Spinal cord (tissue), 10 donors: ENCODE results near the gene GALR2. TPM values are rescaled to one million over a fixed set of nuclear protein-coding genes. Genes with fewer than 3 reads are reported as not detected.
A peak's percentile ranks its signal among the peaks of the same experiment; 100 is the strongest.

ENCODE experiments used
- DNase-seq, 6 donors: peaks; one replicate each; pipeline versions ENCODE4 v3.0.0 to v3.0.0-alpha.2; 2013 to 2015; ENCODE audit warnings: low spot score in 6 of 6, low read depth in 4 of 6
- H3K27ac ChIP-seq: one replicate; pipeline ENCODE4 v1.5.1; 2013; ENCODE audit warnings: low read depth, low read length, control low read depth
- H3K27me3 ChIP-seq: one replicate; pipeline ENCODE4 v1.6.1; 2013; ENCODE audit warnings: low read length; ENCODE audit not compliant: control insufficient read depth, insufficient read depth
- H3K36me3 ChIP-seq: one replicate; pipeline ENCODE4 v1.6.1; 2013; ENCODE audit warnings: low read length; ENCODE audit not compliant: control insufficient read depth, insufficient read depth
- H3K4me1 ChIP-seq: one replicate; pipeline ENCODE4 v1.6.1; 2013; ENCODE audit warnings: low read length; ENCODE audit not compliant: control insufficient read depth, insufficient read depth
- H3K4me3 ChIP-seq: one replicate; pipeline ENCODE4 v1.5.1; 2013; ENCODE audit warnings: low read depth, low read length, control low read depth
- H3K9me3 ChIP-seq: one replicate; pipeline ENCODE4 v1.6.1; 2013; ENCODE audit warnings: low read length; ENCODE audit not compliant: control insufficient read depth, insufficient read depth
- whole genome bisulfite sequencing: methylation state at CpG from one replicate; pipeline ENCODE4 v1.1.5; 2013; ENCODE audit warnings: missing lambda C conversion rate; ENCODE audit not compliant: insufficient coverage; 5-methylcytosine and 5-hydroxymethylcytosine counted together
- polyA plus RNA-seq, 2 donors: library from polyadenylated mRNA; unstranded; fragments of 120-200 nt; gene quantifications; one replicate each; pipeline ENCODE4 v1.2.1, GENCODE V29; 2013; ENCODE audit not compliant: insufficient read length in 2 of 2
- total RNA-seq, 2 donors: library from RNA; depleted of rRNA in 1 of 2; stranded (reverse); fragments of 120-200 nt in 1 of 2; fragments of >200 nt in 1 of 2; gene quantifications; one replicate each; pipeline versions ENCODE4 v1.2.3 to v1.2.4, GENCODE V29; 2013 to 2014
- donor health status: healthy.

GALR2 gene
- total and polyA plus RNA-seq, 4 donors = 0.47 to 0.74 TPM; not detected in 2

DNA sequence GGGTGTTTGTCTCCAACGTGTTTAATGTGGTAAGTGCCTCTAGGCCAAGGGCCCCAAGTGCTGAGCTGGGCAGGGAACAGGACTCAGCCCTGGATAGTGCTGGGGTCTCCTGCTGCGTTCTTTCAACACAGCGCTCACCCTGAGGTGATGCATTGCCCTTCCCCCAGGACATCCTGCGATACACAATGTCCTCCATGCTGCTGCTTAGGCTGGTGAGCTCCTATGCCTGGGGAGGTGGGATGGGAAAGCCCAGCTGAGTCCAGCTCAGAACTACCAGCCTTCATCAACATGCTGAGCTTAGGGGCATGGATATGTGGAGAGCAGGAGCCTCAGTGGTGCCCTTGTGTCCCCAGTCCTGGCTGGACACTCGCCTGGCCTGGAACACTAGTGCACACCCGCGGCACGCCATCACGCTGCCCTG is 5.0 kb downstream of the GALR2 start:
- Histone ChIP-seq H3K4me3 (no peak overlapping the region), H3K36me3 (peaks cover 34% of the 10 kb centered on the region), H3K9me3 (no peaks in the 10 kb centered on the region), H3K27me3 (peaks cover 54% of the 10 kb centered on the region), H3K27ac (no peak overlapping the region), H3K4me1 (peaks cover 61% of the 10 kb centered on the region)
- DNase-seq = peak in 1 of 6 donors; percentile 19
- 44% methylated on average over 8 of the region's 9 CpGs for WGBS

DNA sequence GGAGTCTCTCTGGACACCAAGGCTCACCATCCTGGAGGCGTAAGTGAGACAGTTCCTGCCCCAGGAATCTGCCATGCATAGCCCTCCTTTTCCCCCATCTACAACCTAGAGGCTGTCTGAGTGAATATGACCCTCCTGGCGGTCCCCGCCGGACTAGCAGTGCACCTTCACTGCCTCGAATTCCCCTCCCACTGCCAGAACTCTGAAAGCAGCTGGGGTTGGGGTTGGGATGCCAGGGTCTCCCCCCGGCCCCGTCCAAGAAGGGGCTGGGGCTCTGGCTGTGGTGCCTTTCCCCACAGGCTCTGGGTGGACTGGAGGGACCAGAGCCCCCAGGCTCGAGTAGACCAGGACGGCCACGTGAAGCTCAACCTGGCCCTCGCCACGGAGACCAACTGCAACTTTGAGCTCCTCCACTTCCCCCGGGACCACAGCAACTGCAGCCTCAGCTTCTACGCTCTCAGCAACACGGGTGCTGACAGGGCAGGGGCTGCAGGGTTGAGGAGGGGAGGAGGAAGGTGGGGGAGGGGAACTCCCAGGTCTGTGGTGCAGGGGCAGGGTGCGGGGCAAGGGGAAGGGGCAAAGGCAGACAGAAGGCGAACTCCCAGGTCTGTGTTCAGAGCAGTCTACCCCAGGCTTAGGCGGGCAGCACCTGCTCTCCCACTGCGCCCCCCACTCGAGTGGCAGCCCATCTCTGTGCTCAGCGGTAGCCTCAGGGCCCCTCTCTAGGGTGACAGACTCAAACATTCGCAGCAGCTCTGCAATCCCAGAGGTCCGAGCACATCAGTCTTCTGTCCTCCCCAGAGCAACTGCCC is 5.6 kb downstream of the GALR2 start:
- Histone ChIP-seq H3K4me1 (peaks cover 56% of the 10 kb centered on the region), H3K4me3 (no peak overlapping the region), H3K9me3 (no peaks in the 10 kb centered on the region), H3K36me3 (peaks cover 40% of the 10 kb centered on the region), H3K27me3 (peaks cover 48% of the 10 kb centered on the region), H3K27ac (no peak overlapping the region)
- WGBS = 2% methylated on average over 14 of the region's 23 CpGs
- peak in 1 of 6 donors; percentile 69 for DNase-seq

DNA sequence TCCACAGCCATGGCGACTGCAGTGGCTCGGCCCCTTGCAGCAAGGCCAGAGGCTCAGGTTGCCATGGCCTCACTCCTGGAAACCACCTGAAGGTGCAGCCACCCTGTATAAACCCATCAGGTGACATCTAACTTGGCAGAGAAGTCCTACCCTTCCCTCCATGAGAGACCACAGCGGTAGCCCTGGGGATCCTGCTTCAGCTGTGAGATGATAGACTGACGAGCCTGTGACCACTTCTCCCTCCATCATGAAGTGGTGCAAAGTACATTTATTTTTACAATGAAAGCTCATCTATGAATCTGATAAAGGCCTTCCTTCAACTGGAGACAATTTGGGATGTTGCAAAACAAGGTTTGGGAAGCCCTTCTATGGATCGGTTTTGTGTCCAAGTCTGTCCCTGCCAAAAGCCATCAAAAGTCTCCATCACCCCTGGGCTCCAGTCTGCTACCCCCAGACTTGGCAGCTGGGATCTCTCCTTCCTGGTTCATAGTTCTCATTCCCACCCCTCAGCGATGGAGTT is 6.2 kb downstream of the GALR2 start:
- Histone ChIP-seq H3K4me3 (no peak overlapping the region), H3K4me1 (peaks cover 49% of the 10 kb centered on the region), H3K9me3 (no peaks in the 10 kb centered on the region), H3K36me3 (peaks cover 47% of the 10 kb centered on the region), H3K27me3 (peaks cover 41% of the 10 kb centered on the region), H3K27ac (no peak overlapping the region)
- 70% methylated on average over 2 of the region's 6 CpGs for WGBS
- DNase-seq = peak in 1 of 6 donors; percentile 18

DNA sequence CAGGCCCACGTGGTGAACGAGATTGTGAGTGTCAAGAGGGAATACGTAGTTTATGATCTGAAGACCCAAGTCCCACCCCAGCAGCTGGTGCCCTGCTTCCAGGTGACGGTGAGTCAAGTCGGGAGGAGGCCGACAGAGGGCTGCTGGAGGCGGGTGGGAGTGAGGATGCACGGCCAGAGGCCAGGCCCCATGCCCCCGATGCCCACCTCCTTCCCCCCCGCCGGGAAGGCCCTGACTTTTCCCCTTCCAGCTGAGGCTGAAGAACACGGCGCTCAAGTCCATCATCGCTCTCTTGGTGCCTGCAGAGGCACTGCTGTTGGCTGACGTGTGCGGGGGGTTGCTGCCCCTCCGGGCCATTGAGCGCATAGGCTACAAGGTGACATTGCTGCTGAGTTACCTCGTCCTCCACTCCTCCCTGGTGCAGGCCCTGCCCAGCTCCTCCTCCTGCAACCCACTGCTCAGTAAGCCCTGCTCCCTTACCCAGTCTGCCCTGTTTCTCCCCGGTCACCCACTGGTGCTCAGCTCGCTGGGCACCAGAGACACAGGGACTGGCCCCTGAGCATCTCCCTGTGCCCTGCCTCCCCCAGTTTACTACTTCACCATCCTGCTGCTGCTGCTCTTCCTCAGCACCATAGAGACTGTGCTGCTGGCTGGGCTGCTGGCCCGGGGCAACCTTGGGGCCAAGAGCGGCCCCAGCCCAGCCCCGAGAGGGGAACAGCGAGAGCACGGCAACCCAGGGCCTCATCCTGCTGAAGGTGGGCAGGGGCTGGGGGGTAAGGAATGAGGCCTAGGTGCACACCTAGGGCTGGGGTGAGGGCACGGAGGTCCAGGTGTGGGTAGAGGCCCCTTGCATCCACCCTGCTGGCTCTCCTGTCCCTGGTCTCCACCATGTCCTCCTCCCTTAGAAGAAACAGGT is 7.0 kb downstream of the GALR2 start:
- H3K9me3 ChIP-seq = no peaks in the 10 kb centered on the region
- H3K27me3 ChIP-seq = peaks cover 34% of the 10 kb centered on the region
- 81% methylated on average over 24 of the region's 27 CpGs for WGBS
- H3K36me3 ChIP-seq = peaks cover 54% of the 10 kb centered on the region
- peaks cover 42% of the 10 kb centered on the region for H3K4me1 ChIP-seq
- no peak overlapping the region for H3K4me3 ChIP-seq
- DNase-seq = no peak
- no peak overlapping the region for H3K27ac ChIP-seq

DNA sequence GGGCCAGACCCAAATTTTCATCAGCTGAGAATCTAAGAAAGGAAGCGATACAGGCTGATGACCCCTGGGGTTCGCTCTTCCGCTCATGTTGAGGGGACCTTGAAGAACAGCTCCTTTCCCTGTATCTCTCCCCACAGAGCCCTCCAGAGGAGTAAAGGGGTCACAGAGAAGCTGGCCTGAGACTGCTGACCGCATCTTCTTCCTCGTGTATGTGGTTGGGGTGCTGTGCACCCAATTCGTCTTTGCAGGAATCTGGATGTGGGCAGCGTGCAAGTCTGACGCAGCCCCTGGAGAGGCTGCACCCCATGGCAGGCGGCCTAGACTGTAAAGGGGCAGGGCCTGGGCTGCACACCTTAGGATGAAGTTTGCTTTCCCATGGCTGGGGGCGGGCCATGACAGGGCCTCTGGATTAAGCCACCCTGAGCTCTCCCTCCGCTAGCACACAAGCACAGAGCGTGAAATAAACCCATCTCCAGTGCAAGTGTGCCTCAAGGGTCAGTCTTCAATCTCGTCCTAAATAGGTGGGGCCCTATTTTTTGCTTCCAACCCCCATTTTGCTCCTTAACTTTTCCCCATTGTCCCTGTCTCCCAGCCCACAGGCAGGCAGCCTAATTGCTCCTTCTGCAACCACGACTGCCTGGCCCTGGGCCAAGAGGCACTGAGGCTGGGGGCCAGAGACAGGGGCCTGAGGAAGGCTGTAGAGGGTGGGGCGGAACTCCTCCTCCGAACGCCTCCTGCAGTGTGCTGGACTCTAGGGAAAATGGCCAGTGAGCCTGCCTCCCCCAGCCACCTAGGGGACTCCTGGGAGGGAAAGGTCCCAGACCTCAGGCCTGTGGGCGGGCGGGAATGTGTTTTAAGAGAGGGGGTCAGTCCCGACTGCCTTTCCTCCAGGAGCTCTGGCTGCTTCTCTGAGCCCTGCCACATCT is 8.0 kb downstream of the GALR2 start:
- WGBS = 68% methylated on average over 15 of the region's 20 CpGs
- DNase-seq = peak in 2 of 6 donors; percentile 53 to 56
- no peak overlapping the region for H3K4me3 ChIP-seq
- peaks cover 23% of the 10 kb centered on the region for H3K27me3 ChIP-seq
- no peak overlapping the region for H3K27ac ChIP-seq
- H3K4me1 ChIP-seq = peaks cover 33% of the 10 kb centered on the region
- peaks cover 65% of the 10 kb centered on the region for H3K36me3 ChIP-seq
- H3K9me3 ChIP-seq = no peaks in the 10 kb centered on the region

DNA sequence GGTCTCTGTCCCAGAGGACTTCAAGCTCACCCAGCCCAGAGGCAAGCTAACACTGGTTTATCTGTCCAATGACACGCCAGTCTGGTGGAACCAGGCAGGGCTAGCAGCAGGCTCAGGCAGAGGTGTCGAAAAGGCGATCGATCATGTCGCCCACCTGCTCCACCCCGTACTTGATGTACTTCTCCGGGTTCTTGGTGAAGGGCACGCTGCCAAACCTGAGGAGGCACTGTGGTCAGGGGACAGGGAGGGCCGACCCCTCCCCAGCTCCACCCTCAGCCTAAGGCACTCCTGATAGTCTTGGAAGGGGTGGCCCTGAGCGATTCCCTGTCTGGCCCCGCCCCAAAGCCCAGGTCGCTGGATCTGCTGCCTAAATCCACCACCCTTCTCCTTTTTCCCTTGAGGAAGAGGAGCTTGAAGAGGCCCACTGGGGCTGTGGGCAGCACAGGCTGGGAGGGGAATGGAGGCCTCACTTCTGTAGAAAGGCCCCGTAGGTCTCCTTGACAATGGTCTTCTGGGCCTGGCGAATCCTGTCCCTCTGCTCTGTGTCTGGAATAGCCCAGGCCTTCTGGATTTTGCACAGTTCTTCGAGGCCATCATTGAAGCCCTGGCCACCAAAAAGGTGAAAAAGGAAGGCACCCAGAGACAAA is 9.1 kb downstream of the GALR2 start:
- 84% methylated on average over 11 of the region's 15 CpGs for WGBS
- no peak for DNase-seq
- H3K9me3 ChIP-seq = no peaks in the 10 kb centered on the region
- peaks cover 33% of the 10 kb centered on the region for H3K4me1 ChIP-seq
- H3K36me3 ChIP-seq = peaks cover 75% of the 10 kb centered on the region
- H3K27me3 ChIP-seq = peaks cover 14% of the 10 kb centered on the region
- H3K4me3 ChIP-seq = no peak overlapping the region
- no peak overlapping the region for H3K27ac ChIP-seq

DNA sequence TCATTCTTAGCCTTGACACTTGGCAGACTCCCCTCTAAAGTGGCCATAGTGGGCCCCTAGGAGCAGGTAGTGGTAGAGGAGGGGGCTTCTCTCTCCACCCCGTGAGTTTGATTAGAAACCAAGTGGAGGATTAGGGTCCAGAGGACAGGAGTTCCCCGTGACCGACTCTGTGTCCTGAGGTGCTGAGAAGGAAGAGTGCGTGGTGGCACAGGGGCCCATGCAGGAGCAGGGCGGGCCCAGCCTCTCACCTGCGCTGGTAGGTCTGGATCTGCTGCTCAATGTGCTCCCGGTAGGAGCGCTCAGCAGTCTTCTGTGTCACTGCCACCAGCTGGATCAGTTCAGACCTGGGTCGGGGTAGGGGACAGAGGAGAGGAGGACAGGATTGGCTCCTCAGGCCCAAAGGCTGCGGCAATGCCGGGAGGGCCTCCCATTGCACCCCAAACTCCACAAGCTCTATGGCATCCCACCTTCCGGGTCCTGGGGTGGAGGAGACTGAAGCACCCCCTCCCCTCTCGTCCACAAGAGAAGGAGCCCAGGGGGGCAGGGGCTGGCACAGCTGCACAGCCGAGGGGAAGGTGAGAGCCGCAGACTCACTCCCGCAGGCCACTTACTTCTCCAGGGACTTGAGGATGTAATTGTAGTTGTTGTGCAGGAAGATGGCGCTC is 10.6 kb downstream of the GALR2 start:
- peaks cover 91% of the 10 kb centered on the region for H3K36me3 ChIP-seq
- no peaks in the 10 kb centered on the region for H3K9me3 ChIP-seq
- H3K4me1 ChIP-seq = peaks cover 22% of the 10 kb centered on the region
- H3K27me3 ChIP-seq = peaks cover 3% of the 10 kb centered on the region
- 85% methylated on average over 10 of the region's 17 CpGs for WGBS
- no peak overlapping the region for H3K4me3 ChIP-seq
- H3K27ac ChIP-seq = no peak overlapping the region
- no peak for DNase-seq

DNA sequence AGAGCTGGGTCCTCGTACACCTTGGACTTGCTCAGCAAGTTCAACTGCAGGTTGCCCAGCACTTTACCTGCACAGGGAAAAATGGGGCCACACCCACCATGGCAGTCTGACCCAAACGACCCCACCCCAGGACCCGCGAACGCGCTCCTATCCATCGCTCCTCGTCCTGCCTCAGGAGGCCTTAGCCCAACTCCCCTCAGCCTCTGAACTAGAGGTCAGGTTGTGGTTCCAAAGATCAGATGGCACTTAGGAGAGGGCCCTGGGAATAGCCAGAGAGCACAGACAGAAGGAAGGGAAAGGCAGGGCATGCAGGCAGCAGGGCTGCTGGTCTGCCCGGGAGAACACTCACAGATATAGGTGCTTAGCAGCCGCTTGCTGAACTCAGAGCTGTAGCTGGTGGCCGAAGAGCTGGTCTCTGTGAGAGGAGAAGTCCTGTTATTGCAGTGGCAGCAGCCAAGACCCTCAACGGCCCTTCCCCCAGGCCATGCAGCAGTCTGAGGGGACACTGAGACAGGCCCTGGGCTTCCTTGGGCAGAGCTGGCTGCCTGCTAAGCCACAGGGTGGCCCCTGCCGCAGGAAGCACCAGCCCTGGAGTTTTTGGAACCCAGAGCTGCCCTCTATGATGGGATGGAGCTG is 11.3 kb downstream of the GALR2 start:
- Histone ChIP-seq H3K27me3 (no peaks in the 10 kb centered on the region), H3K36me3 (peaks cover 97% of the 10 kb centered on the region), H3K27ac (no peak overlapping the region), H3K9me3 (no peaks in the 10 kb centered on the region), H3K4me1 (peaks cover 20% of the 10 kb centered on the region), H3K4me3 (no peak overlapping the region)
- no peak for DNase-seq
- 96% methylated on average over 13 of the region's 13 CpGs for WGBS
